Measurements from ENCODE around the gene PANX1. TPM values are rescaled to one million over a fixed set of nuclear protein-coding genes. Genes with fewer than 3 reads are reported as not detected.

The PANX1 gene
- total RNA-seq, 1 donor from 2014 or later = 60.3 TPM

DNA sequence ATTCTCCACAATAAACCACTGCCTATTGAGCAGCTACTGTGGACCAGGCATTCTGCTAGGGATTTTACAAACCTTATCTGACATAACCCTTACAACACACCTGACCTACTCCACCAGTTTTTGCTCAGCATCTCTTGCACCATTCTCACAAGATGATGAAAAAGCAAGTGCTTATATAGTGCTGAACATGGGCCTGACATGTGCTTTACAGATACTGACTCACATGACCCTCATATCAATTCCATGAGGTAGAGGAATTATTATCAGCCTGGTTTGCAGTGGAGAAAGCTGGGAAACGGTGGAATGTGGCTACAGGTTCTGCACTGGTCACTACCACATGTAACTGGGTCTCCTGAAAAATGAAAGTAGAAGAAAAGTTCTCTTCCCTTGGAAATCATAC lies 37.5 kb upstream of the PANX1 start:
- Histone ChIP-seq H3K36me3 (ENCODE audit: control insufficient read depth, insufficient read depth, low read length) (no peaks in the 10 kb centered on the region), H3K27me3 (ENCODE audit: control insufficient read depth, insufficient read depth, low read length) (no peaks in the 10 kb centered on the region), H3K4me3 (ENCODE audit: low read depth, low read length) (no peak overlapping the region)
- DNase-seq (ENCODE audit: low read depth) (peak; percentile 8), FAIRE-seq (peak; percentile 7)
- TF ChIP-seq, protein P1, sequence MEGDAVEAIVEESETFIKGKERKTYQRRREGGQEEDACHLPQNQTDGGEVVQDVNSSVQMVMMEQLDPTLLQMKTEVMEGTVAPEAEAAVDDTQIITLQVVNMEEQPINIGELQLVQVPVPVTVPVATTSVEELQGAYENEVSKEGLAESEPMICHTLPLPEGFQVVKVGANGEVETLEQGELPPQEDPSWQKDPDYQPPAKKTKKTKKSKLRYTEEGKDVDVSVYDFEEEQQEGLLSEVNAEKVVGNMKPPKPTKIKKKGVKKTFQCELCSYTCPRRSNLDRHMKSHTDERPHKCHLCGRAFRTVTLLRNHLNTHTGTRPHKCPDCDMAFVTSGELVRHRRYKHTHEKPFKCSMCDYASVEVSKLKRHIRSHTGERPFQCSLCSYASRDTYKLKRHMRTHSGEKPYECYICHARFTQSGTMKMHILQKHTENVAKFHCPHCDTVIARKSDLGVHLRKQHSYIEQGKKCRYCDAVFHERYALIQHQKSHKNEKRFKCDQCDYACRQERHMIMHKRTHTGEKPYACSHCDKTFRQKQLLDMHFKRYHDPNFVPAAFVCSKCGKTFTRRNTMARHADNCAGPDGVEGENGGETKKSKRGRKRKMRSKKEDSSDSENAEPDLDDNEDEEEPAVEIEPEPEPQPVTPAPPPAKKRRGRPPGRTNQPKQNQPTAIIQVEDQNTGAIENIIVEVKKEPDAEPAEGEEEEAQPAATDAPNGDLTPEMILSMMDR (IDR thresholded peaks at IDR 0.05; ENCODE audit: insufficient read depth, low read length, severe bottlenecking) = no peak

DNA sequence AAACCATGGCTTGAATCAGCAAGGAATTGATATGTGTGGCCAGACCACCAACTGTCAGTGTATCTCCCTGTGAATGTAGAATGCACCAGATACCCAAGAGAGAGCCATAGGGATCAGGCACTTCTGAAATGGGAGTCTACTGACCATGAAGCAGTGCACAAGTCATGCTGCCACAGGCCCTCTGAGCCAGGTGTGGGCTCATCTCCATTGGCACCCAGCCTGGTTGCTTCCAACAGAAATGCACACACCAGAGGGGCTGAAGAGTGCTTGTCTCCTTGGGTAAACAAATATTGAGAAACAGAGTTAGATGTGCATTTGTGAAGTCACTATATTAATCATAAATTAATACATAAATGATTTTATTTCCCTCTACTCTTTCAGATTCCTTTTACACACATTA lies 28.4 kb upstream of the PANX1 start:
- no peaks in the 10 kb centered on the region for H3K27me3 ChIP-seq (ENCODE audit: control insufficient read depth, insufficient read depth, low read length)
- H3K4me3 ChIP-seq (ENCODE audit: low read depth, low read length) = no peak overlapping the region
- FAIRE-seq (no peak), DNase-seq (ENCODE audit: low read depth) (peak; percentile 88)
- TF ChIP-seq, protein P1 (IDR thresholded peaks at IDR 0.05; ENCODE audit: insufficient read depth, low read length, severe bottlenecking) = no peak
- H3K36me3 ChIP-seq (ENCODE audit: control insufficient read depth, insufficient read depth, low read length) = no peaks in the 10 kb centered on the region

DNA sequence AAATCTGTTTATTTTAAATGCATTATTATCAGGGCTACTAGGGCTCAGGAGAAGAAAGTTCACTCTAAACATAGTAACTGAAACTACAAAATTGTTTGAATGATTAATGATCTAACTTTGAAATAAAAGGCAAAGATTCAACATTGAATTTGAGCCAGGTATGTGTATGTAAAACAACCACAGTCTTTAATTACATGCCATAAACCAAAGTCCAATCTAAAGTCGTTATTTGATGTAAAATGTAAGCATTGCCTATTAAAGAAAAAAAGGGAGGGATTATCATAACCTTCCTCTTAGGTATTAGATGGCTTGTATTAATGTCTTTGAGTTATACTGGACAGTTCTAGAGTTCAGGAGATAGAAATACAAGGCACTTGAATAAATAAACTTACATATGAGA lies 25.2 kb upstream of the PANX1 start:
- no peak for FAIRE-seq
- TF ChIP-seq, protein P1 (IDR thresholded peaks at IDR 0.05; ENCODE audit: insufficient read depth, low read length, severe bottlenecking) = no peak
- Histone ChIP-seq H3K4me3 (ENCODE audit: low read depth, low read length) (no peak overlapping the region), H3K36me3 (ENCODE audit: control insufficient read depth, insufficient read depth, low read length) (no peaks in the 10 kb centered on the region), H3K27me3 (ENCODE audit: control insufficient read depth, insufficient read depth, low read length) (no peaks in the 10 kb centered on the region)
- no peak for DNase-seq (ENCODE audit: low read depth)

DNA sequence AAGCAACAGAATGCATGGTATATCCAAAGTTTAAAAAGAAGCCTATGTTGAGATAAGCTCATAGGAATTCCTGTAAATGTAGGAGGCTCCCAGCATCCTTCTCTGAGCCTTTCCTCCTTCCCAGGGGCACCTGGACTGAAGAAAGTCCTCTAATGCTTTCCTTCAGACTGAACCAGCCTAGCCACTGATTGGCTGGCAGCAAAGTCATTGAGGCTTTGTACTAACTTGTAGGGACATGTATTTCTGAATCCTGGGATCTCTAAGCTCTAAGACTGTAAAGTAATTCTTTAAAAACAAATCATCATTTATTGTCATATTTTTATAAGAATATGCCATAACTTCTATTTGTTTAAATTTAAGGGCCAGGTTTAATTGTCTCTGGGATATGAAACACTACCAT lies 23.9 kb upstream of the PANX1 start:
- DNase-seq (ENCODE audit: low read depth) (peak; percentile 85), FAIRE-seq (no peak)
- Histone ChIP-seq H3K36me3 (ENCODE audit: control insufficient read depth, insufficient read depth, low read length) (no peaks in the 10 kb centered on the region), H3K27me3 (ENCODE audit: control insufficient read depth, insufficient read depth, low read length) (no peaks in the 10 kb centered on the region), H3K4me3 (ENCODE audit: low read depth, low read length) (no peak overlapping the region)
- TF ChIP-seq, protein P1 (IDR thresholded peaks at IDR 0.05; ENCODE audit: insufficient read depth, low read length, severe bottlenecking) = no peak

DNA sequence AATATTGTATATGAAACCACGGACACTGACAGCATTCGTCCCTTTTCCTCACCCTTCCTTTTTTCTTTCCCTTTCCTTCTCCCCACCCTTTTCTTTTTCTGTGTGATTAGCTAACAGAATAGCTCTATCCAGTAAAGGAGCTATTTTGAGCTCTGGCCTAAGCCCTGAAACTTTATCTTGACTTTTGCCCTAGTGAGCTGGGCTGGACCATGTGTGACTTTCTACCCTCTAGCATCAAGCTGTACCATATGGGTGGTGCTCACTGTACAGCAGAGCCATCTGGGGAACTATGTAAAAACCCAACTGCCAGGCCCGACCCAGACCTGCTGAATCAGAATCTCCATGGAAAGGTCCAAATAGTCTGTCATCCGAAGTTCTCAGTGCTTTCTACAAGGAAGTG lies 21.9 kb upstream of the PANX1 start:
- DNase-seq (ENCODE audit: low read depth) = no peak
- no peak for FAIRE-seq
- no peaks in the 10 kb centered on the region for H3K27me3 ChIP-seq (ENCODE audit: control insufficient read depth, insufficient read depth, low read length)
- H3K36me3 ChIP-seq (ENCODE audit: control insufficient read depth, insufficient read depth, low read length) = no peaks in the 10 kb centered on the region
- TF ChIP-seq, protein P1 (IDR thresholded peaks at IDR 0.05; ENCODE audit: insufficient read depth, low read length, severe bottlenecking) = no peak
- H3K4me3 ChIP-seq (ENCODE audit: low read depth, low read length) = no peak overlapping the region

DNA sequence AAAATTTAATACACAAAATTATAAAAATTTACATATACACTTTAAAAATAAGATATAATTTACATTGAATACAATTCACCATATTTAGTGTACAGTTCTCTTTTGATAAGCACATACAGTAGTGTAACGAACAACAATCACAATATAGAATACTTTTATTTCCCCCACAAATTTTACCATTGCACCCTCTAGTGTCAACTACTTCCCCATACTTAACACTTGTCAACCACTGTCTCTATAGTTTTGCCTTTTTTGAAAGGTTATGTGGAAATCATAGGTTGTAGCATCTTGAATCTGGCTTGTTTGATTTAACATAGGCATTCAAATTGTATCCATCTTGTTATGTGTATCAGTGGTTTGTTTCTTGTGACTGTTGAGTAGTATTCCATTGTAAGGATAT lies 21.3 kb upstream of the PANX1 start:
- no peak for FAIRE-seq
- no peak for DNase-seq (ENCODE audit: low read depth)
- H3K4me3 ChIP-seq (ENCODE audit: low read depth, low read length) = no peak overlapping the region
- TF ChIP-seq, protein P1 (IDR thresholded peaks at IDR 0.05; ENCODE audit: insufficient read depth, low read length, severe bottlenecking) = peak; percentile 6
- no peaks in the 10 kb centered on the region for H3K27me3 ChIP-seq (ENCODE audit: control insufficient read depth, insufficient read depth, low read length)
- no peaks in the 10 kb centered on the region for H3K36me3 ChIP-seq (ENCODE audit: control insufficient read depth, insufficient read depth, low read length)
